D721Med (cell line): Measurements from ENCODE around the gene ACP7.
"Not testable (repeated sequence)": the region's sequence is repeated elsewhere in the genome, so short reads cannot be mapped to it uniquely, and the experiment has no call there.

ENCODE experiments used
- DNase-seq: peaks from one replicate; pipeline ENCODE4 v3.0.0; 2011; ENCODE audit warnings: low spot score; ENCODE audit not compliant: insufficient read length
- FAIRE-seq: peaks from 2 replicates; lab custom pipeline; 2011; peaks lifted over from hg19 to GRCh38; lab: Jason Lieb, UNC
- CTCF ChIP-seq: IDR thresholded peaks from 2 replicates; pipeline ENCODE4 v1.5.1; 2012; ENCODE audit warnings: mild to moderate bottlenecking, control low read depth; ENCODE audit not compliant: insufficient read depth; ENCODE audit errors: missing control alignments

ACP7 gene

DNA sequence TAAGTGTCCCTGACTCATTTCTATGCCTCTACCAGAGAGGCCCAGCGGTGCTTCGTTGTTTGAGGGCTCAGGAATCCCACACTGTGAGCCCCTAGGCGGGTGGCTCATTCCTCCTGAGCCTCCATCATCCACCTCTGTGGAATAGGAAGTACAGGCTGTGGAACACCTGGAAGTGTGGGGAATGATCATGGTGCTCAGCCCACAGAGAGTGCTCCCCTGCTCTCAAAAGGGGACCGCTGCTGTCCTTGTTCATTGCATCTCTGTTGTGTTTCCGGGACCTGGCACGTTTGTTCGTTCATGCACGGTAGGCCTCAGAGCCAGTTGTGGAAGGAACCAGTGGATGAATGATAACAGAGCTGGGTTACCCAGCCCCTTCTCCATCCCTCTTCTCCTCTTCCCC lies 1.2 kb downstream of the ACP7 start:
- DNase-seq (no peak), FAIRE-seq (no peak)
- TF ChIP-seq CTCF: no peak

- no peak for TF ChIP-seq CTCF
- no peak for DNase-seq
- no peak for FAIRE-seq
Observed at GRCh38 chr19:39086386-39086785, 2.2 kb downstream of the ACP7 start.

DNA sequence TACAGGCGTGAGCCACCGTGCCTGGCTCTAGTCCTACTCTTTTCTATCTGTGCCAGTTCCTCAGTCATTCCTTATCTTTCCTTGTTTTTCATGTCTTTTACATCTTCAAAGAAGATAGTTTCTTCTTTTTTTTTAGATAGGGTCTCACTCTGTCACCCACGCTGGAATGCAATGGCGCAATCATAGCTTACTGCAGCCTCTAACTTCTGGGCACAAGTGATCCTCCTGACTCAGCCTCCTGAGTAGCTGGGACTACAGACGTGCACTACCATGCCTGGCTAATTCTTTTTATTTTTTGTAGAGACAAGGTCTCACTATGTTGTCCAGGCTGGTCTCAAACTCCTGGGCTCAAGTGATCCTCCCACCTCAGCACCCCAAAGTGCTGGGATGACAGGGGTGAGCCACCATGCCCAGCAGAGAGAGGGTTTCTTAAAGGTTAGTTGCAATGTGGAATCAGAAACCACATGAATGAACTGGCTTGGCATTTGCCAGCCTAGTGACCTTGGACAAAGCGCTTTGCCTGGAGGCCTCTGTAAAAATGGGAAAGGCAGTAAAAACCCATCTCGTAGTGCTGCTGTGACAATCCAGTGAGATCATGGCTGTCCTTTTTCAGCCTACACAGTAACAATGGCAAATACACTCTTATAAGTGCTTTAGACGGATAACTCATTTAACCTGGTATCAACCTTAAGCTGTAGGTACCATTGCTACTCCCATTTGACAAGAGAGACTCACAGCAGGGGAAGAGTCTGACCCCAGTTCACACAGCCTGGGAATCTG lies 3.9 kb downstream of the ACP7 start:
- DNase-seq (no peak), FAIRE-seq (no peak)
- no peak for TF ChIP-seq CTCF

DNA sequence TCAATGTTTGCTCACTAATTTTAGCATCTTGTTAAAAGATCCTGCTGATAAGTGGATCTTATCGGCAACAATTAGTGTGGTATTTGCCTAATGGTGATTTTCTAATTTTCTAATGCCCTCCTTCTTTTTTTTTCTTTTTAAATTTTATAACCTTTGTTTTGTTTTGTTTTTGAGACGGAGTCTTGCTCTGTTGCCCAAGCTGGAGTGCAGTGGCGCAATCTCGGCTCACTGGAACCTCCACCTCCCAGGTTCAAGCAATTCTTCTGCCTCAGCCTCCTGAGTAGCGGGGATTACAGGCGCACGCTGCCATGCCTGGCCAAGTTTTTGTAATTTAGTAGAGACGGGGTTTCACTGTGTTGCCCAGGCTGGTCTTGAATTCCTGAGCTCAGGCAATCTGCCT lies 5.8 kb downstream of the ACP7 start:
- FAIRE-seq, DNase-seq: not testable (repeated sequence)

GRCh38 chr19:39090881-39091280 lies 6.7 kb downstream of the ACP7 start:
- TF ChIP-seq CTCF: no peak
- FAIRE-seq: no peak
- DNase-seq: no peak

- not testable (repeated sequence) for FAIRE-seq
Observed at GRCh38 chr19:39095799-39096540, 11.8 kb downstream of the ACP7 start.

DNA sequence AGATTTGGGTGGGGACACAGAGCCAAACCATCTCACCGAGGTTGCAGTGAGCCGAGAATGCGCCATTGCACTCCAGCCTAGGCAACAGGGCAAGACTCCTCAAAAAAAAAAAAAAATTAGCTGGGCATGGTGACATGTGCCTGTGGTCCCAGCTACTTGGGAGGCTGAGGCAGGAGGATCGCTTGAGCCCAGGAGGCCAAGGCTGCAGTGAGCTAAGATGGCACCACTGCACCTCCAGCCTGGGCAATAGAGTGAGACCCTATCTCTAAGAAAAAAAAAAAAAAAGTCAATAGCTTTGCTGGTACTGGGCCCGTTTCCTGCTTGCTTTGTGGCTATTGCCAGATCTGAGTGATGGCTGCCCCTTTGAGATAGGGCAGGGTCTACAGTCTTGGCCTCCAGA lies 13.1 kb downstream of the ACP7 start:
- TF ChIP-seq CTCF: no peak
- FAIRE-seq (no peak), DNase-seq (no peak)

More at GRCh38 chr19:39095799-39096540, 11.8 kb downstream of the ACP7 start:
- DNase-seq: not testable (repeated sequence)

- no peak for TF ChIP-seq CTCF
- no peak for DNase-seq
- FAIRE-seq: no peak
Observed at GRCh38 chr19:39097721-39098120, 13.6 kb downstream of the ACP7 start.
